Activated CD4-positive, alpha-beta T cell treated with anti-CD3 and anti-CD28 coated beads for 48 hours (primary cell): ENCODE measurements around the gene AMER1.
"Not testable (repeated sequence)": the region's sequence is repeated elsewhere in the genome, so short reads cannot be mapped to it uniquely, and the experiment has no call there.

Experiments
- DNase-seq: peaks from one replicate; pipeline ENCODE4 v3.0.0-alpha.2; 2020

The AMER1 gene

GRCh38 chrX:64205441-64205734 lies at the start of gene AMER1:
Gene AMER1, minus strand, starts transcription at chrX:64205708. Its CDS starts 12,422 bp downstream, at chrX:64193286.
- DNase-seq, result no peak

- DNase-seq, result no peak
These were observed 24.8 kb upstream of the AMER1 start, which contains the start of gene ASB12 for GRCh38 chrX:64230123-64230970. Gene ASB12, minus strand, starts transcription at chrX:64230607. Its CDS starts 4,957 bp downstream, at chrX:64225650.

GRCh38 chrX:64229154-64229553 lies 23.6 kb upstream of the AMER1 start:
- no peak for DNase-seq

DNA sequence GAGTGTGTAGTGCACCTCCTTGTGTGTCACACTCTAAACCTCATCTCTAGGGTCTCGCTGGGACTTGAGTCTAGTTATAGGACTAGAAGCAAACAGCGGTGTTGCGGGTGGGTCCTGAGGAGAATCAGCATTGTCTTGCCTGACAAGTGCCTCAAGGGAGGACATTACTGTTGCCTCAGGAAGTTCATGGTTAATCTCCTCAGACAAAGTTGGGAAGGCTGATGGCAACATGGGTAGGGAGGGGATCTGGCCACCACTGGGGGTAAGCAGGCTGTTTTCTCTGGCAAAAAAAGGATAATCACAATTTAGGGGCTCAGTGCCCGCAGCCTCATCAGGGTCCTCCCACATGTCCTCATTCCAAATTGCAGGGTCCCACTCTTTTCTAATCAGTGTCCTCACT lies 12.5 kb upstream of the AMER1 start:
- DNase-seq, result no peak

- not testable (repeated sequence) for DNase-seq
These were observed 8.5 kb upstream of the AMER1 start for GRCh38 chrX:64213989-64214388.

DNA sequence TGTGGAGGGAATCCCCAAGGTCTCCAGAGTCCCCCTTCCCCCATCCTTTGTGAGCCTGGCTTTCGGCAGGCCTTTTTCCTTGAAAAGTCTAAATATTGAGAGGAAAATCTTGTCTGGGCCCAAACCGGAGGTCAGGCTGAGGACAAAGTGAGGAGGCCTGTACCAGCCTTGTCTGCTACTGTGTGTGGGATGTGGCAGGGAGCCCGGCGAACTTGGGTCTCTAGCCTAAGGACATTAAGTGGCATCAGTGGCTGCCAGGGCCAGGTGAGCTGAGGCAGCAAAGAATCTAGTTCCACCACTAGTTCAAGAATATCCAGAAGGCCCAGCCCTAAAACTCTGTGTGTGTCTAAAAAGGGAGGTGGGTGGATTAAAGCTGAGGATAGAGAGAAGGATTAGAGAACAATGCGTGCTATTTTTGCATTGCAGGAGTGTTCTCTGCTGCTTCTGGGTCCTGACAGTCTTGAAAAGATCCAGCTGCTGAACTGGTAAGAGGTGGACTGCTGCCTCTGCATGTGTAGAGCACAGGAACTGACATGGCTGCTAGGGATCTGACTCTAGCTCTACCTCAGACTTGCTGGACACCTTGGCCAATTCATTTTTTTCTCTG lies 1.2 kb upstream of the AMER1 start:
- DNase-seq, result peak; percentile 2

DNA sequence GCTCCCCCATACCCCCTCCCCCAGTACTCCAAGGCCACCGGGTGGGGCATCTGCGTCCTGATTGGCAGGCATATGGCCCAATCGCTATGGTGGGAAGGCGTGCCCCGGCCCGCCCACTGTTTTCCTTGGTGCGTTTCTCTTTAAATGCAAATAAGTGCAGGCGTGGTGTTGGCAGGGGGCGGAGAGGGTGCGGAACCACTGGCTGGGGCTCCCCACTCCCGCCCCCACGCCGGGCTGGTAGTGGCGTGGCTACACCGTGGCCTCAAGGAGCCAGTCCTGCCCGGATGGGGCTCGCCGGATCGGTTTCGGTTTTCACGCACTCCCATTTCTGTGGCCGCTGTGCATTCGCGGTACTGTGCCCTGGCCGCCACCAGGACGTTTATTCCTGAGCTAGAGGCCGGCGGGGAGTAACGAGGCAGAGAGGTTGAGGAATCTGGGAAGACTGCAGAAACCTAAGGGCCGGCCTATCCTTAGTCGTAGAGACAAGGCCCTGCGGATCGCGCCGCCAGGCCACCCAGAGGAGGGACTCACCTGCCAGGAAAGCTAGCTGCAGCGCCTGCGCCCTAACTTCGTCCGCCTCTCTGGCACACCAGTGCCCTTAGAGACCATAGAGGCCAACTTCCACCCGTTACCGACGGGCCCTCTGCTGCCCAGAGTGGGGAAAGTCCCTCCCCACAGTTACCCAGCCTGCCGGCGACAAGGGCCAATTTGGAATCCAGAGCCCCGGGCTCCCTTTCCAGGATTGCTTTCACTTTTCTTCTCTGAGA lies 410 bp upstream of the AMER1 start:
- DNase-seq, result peak; percentile 87

GRCh38 chrX:64204701-64205440 lies 637 bp downstream of the AMER1 start:
- DNase-seq, result peak; percentile 22

- DNase-seq, result no peak
These were observed 1.3 kb downstream of the AMER1 start for GRCh38 chrX:64204252-64204651.

GRCh38 chrX:64202808-64203325 lies 2.6 kb downstream of the AMER1 start:
- DNase-seq, result no peak

- no peak for DNase-seq
These were observed 7.5 kb downstream of the AMER1 start for GRCh38 chrX:64198036-64198435.

GRCh38 chrX:64196606-64197005 lies 8.9 kb downstream of the AMER1 start:
- no peak for DNase-seq

- DNase-seq, result no peak
These were observed 9.6 kb downstream of the AMER1 start for GRCh38 chrX:64195862-64196261.

DNA sequence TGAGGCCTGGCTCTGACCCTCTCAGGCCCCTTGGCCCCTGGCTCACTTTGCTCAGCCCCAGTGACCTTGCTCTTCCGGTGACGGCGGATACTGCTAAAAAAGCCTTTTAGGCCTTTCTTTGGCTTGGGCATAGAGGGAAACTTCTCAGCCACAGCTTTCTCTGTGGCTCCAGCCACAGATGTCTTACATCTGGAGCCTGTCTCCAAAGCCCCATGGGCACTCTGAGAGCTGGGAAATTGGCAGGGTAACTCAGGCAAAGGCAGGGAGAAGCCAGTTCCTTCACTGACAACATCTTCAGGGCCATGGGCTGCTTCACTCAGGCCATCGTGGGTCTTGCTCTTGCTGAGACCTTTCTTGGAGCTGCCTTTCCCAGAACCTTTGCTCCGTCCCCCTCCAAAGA lies 12.8 kb downstream of the AMER1 start:
- no peak for DNase-seq

DNA sequence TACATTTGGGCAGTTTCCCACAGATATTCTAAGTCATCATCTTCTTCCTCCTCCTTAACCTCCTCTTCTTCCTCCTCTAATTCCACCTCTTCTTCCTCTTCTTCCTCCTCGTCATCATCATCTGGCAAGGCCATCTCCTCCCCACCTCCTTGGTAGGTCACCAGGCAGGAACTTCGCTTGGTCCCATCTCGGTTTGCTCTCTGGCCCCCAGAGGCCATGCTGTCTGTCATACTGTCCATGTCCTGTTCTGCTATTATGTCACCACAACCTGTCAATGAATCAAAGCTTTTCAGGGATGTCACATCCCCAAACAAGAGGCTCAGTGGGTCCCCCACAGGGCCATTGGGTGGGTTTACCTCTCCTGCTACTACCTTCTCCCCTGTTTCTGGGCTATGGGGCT lies 13.5 kb downstream of the AMER1 start:
- DNase-seq, result no peak

GRCh38 chrX:64191281-64192010 lies 14.1 kb downstream of the AMER1 start:
- DNase-seq, result no peak

DNA sequence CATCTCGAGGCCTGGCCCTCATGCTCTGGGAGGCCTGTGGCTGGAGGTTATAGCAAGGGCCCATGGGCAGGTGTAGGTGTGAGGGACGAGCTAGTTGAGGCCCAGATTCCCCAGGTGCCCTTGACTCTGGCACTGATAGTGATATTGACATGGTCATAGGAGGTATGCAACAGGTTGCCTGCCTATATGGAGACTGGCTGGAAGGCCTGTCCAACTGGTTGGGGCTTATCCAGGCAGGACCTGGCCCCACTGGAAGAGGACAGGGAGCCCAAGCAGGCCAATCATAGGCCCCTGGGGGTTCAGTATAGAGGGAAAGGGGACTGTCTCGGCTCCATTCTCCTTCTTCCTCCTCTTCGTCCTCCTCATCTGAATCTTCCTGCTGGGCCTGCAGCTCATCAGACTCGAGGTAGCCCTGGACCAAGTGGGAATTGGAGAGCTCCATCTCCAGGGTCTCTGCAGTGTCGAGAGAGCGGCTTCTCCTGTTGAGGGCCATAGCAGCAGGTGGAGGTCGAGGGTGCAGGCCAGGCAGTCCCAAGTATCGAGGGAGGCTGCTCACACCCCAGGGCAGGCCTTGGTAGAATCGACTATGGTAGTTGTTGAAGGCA lies 15.3 kb downstream of the AMER1 start:
- DNase-seq, result no peak

GRCh38 chrX:64188901-64189300 lies 16.6 kb downstream of the AMER1 start:
- no peak for DNase-seq

- DNase-seq, result no peak
These were observed 17.8 kb downstream of the AMER1 start for GRCh38 chrX:64187762-64188150.

GRCh38 chrX:64186974-64187761 lies 18.3 kb downstream of the AMER1 start:
- DNase-seq, result no peak

- no peak for DNase-seq
These were observed 21.1 kb downstream of the AMER1 start for GRCh38 chrX:64184396-64184795.
